ENCODE results near the gene ANKS1B.

DNA sequence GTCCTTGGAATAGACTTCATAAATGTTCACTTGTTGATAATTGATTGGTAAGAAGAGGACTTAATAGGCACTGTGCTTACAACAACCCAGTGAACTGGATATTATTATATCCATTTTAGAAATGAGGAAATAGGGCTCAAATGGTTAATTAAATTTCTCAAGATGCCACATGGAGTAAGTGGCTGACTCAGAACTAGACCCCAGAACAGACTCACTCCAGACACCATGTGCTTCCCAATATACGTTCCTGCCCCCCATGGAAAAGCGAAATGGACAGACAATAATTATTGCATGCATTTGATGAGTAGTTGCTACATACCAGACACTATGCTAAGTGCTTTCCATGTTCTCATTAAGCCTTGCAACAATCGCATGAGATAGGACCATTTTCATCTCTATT lies 895 bp upstream of the ANKS1B start:
- TF ChIP-seq, protein P1, sequence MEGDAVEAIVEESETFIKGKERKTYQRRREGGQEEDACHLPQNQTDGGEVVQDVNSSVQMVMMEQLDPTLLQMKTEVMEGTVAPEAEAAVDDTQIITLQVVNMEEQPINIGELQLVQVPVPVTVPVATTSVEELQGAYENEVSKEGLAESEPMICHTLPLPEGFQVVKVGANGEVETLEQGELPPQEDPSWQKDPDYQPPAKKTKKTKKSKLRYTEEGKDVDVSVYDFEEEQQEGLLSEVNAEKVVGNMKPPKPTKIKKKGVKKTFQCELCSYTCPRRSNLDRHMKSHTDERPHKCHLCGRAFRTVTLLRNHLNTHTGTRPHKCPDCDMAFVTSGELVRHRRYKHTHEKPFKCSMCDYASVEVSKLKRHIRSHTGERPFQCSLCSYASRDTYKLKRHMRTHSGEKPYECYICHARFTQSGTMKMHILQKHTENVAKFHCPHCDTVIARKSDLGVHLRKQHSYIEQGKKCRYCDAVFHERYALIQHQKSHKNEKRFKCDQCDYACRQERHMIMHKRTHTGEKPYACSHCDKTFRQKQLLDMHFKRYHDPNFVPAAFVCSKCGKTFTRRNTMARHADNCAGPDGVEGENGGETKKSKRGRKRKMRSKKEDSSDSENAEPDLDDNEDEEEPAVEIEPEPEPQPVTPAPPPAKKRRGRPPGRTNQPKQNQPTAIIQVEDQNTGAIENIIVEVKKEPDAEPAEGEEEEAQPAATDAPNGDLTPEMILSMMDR (IDR thresholded peaks at IDR 0.05): no peak
- TF ChIP-seq POLR2A (IDR thresholded peaks at IDR 0.05): no peak
